Ectodermal cell (in vitro differentiated cells): Measurements from ENCODE around the gene ZDHHC3.
A peak's percentile ranks its signal among the peaks of the same experiment; 100 is the strongest.
"Not testable (repeated sequence)": the region's sequence is repeated elsewhere in the genome, so short reads cannot be mapped to it uniquely, and the experiment has no call there.

Source experiments
- H3K27ac ChIP-seq: 2 replicates; pipeline ENCODE4 v1.7.0; 2013; ENCODE audit warnings: mild to moderate bottlenecking, low read depth, low read length; ENCODE audit not compliant: insufficient read depth, poor library complexity, severe bottlenecking
- H3K27me3 ChIP-seq: 2 replicates; pipeline ENCODE4 v1.7.0; 2013; ENCODE audit warnings: mild to moderate bottlenecking, low read length; ENCODE audit not compliant: insufficient read depth, control insufficient read depth, poor library complexity, severe bottlenecking
- H3K36me3 ChIP-seq: one replicate; pipeline ENCODE4 v1.7.0; 2013; ENCODE audit warnings: low read length; ENCODE audit not compliant: control insufficient read depth, insufficient read depth
- H3K4me1 ChIP-seq: one replicate; pipeline ENCODE4 v1.7.0; 2013; ENCODE audit warnings: low read length; ENCODE audit not compliant: control insufficient read depth, insufficient read depth
- H3K4me3 ChIP-seq: 2 replicates; pipeline ENCODE4 v1.7.0; 2013; ENCODE audit warnings: low read depth, low read length, control low read depth; ENCODE audit not compliant: insufficient read depth
- H3K9me3 ChIP-seq: 2 replicates; pipeline ENCODE4 v1.7.0; 2013; ENCODE audit warnings: mild to moderate bottlenecking, low read length, moderate library complexity; ENCODE audit not compliant: control insufficient read depth
- WGBS, 2 experiments: methylation state at CpG; one replicate each; pipeline ENCODE4 v1.1.7; 2013; ENCODE audit warnings: missing lambda C conversion rate in 2 of 2; 5-methylcytosine and 5-hydroxymethylcytosine counted together

Gene ZDHHC3

DNA sequence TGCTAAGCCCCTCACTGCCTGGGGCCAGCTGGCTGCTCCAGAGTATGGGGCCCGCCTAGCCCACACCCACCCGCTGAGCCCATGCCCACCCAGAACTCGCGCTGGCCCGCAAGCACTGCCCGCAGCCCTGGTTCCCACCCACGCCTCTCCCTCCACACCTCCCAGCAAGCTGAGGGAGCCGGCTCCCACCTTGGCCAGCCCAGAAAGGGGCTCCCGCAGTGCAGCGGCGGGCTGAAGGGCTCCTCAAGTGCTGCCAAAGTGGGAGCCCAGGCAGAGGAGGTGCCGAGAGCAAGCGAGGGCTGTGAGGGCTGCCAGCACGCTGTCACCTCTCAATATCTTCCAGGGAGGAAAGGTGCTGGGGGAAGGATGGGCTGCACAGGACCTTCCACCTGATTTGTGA is 10.4 kb upstream of the ZDHHC3 start:
- WGBS, 2 experiments: 96 to 98% methylated on average over 14 of the region's 14 CpGs
- not testable (repeated sequence) for H3K4me3 ChIP-seq, H3K36me3 ChIP-seq, H3K27ac ChIP-seq, H3K9me3 ChIP-seq, H3K27me3 ChIP-seq, H3K4me1 ChIP-seq

DNA sequence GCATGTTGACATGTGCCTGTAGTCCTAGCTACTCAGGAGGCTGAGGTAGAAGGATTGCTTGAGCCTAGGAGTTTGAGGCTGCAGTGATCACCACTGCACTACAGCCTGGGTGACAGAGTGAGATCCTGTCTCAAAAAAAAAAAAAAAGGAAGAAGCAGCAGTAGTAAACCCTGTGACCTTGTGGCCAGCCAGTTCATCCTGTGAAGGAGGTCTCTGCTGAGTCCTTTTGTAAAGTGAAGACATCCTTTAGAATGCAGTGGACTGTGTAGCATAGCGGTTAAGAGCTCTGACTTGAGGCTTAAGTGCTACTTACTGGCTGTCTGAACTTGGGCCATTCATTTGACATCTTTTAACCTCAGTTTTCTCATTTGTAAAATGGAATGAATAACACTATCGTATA is 8.4 kb upstream of the ZDHHC3 start:
- H3K27me3 ChIP-seq: no peaks in the 10 kb centered on the region
- no peaks in the 10 kb centered on the region for H3K36me3 ChIP-seq
- H3K27ac ChIP-seq: no peak overlapping the region
- 93 to 100% methylated on average over 1 of the region's 2 CpGs for WGBS, 2 experiments
- no peaks in the 10 kb centered on the region for H3K9me3 ChIP-seq
- no peaks in the 10 kb centered on the region for H3K4me1 ChIP-seq
- H3K4me3 ChIP-seq: no peak overlapping the region

DNA sequence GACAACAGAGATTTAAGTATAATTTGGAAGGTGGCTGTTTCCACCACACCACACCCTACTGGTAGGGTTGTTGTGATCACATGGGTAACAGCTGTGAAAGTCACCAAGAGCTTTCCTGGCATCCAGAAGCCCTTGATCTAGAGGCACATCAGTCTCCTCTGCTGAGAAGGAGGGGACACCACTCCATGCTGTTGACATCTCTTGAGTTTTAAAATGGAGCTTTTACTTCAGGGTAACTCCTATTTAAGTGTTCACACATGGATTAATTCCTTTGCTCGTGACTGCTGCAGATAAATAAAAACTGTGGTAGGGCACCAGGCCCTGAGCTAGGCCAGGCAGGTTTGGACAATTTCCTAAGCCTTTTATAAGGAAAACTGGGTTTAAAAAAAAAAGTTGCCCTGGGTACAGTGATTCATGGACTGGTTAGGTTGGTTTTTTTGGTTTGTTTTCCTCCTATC is 7.5 kb upstream of the ZDHHC3 start:
- Histone ChIP-seq H3K36me3 (no peaks in the 10 kb centered on the region), H3K27ac (no peak overlapping the region), H3K27me3 (no peaks in the 10 kb centered on the region), H3K4me3 (no peak overlapping the region), H3K4me1 (peaks cover 5% of the 10 kb centered on the region), H3K9me3 (no peaks in the 10 kb centered on the region)
- 92 to 94% methylated on average over 1 of the region's 1 CpG for WGBS, 2 experiments

DNA sequence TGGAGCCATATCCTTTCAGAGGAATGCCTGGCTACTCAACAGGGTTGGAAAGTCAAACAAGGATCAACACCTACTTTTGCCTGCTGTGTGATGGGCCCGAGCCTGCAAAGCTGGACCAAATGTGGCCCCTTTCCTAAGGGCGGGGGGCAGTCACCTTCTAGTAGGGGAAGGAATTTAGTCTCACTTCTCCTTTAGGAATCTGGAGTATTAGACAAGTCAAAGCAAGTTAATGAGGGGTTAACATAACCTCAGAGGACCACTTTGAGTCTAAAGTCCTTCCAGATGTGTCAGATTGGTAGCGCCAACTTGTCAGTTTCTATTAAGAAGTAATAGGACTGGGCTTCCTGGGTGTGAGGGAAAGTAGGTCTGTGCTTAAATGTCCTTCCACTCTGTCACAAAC is 6.8 kb upstream of the ZDHHC3 start:
- Histone ChIP-seq H3K27me3 (no peaks in the 10 kb centered on the region), H3K36me3 (no peaks in the 10 kb centered on the region), H3K4me1 (peaks cover 8% of the 10 kb centered on the region), H3K4me3 (no peak overlapping the region), H3K9me3 (no peaks in the 10 kb centered on the region), H3K27ac (no peak overlapping the region)
- 90 to 94% methylated on average over 3 of the region's 3 CpGs for WGBS, 2 experiments

DNA sequence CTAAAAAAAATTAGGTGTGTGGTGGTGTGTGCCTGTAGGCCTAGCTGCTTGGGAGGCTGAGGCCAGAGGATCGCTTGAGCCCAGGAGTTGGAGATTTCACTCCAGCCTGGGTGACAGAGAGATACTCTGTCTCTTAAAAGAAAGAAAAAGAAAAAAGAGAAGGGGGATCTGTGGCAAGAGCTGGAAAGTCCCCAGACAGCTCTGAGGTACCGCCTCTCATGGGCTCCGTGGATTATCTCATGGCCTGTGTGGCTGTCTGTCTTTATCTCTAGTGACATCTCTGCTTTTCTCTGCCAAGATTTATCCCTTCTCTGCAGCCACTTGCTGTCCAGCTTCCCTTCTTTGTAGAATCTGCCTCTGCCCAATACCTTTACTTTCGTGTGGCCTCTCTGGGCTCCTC is 5.8 kb upstream of the ZDHHC3 start:
- H3K27me3 ChIP-seq: no peaks in the 10 kb centered on the region
- H3K4me3 ChIP-seq: no peak overlapping the region
- no peak overlapping the region for H3K27ac ChIP-seq
- H3K36me3 ChIP-seq: no peaks in the 10 kb centered on the region
- WGBS, 2 experiments: 89 to 95% methylated on average over 4 of the region's 4 CpGs
- peaks cover 8% of the 10 kb centered on the region for H3K4me1 ChIP-seq
- no peaks in the 10 kb centered on the region for H3K9me3 ChIP-seq

DNA sequence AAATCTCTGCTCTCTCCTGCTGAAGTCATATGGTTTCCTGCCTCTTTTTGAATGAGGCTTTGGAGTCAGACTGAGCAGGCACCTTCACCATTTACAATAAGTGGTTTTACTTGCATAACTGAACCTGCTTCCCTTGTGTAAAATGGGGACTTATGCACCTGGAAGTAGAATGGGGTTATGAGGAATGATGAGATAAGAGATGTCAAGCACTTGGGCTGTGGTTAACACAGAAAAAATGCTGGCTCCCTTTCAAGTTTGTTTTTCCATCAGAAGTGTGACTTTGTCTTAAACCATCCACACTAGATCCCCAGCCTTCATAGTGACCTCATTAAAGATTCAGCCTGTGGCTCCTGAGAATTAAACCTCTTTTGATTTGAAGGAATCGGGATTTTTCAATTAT is 5.2 kb upstream of the ZDHHC3 start:
- Histone ChIP-seq H3K4me1 (peaks cover 8% of the 10 kb centered on the region), H3K9me3 (no peaks in the 10 kb centered on the region), H3K4me3 (no peak overlapping the region), H3K36me3 (no peaks in the 10 kb centered on the region), H3K27ac (no peak overlapping the region), H3K27me3 (no peaks in the 10 kb centered on the region)
- WGBS, 2 experiments: 100% methylated on average over 1 of the region's 1 CpG

DNA sequence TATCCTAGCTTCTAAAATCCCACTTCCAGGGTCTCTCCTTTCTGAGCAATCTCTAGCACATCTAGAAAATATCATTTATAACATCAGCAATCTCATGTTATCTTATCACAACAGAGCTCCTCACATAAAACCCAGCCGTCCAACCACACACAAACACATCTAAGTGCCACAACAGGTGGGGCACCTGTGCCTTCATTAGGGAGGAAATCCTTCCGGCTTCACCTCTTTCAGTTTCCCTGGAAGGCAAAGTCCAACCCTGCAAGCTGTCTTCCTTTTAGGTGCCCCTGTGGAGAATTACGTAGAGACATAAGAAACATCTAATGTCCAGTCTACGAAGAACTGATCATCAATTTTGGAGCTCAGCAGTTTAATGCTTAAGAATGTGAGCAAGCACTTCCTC is 1.6 kb downstream of the ZDHHC3 start:
- peaks cover 8% of the 10 kb centered on the region for H3K4me1 ChIP-seq
- no peaks in the 10 kb centered on the region for H3K36me3 ChIP-seq
- H3K4me3 ChIP-seq: peak overlapping the region; percentile 100
- H3K9me3 ChIP-seq: no peaks in the 10 kb centered on the region
- WGBS, 2 experiments: 93 to 95% methylated on average over 4 of the region's 4 CpGs
- no peaks in the 10 kb centered on the region for H3K27me3 ChIP-seq
- H3K27ac ChIP-seq: no peak overlapping the region

DNA sequence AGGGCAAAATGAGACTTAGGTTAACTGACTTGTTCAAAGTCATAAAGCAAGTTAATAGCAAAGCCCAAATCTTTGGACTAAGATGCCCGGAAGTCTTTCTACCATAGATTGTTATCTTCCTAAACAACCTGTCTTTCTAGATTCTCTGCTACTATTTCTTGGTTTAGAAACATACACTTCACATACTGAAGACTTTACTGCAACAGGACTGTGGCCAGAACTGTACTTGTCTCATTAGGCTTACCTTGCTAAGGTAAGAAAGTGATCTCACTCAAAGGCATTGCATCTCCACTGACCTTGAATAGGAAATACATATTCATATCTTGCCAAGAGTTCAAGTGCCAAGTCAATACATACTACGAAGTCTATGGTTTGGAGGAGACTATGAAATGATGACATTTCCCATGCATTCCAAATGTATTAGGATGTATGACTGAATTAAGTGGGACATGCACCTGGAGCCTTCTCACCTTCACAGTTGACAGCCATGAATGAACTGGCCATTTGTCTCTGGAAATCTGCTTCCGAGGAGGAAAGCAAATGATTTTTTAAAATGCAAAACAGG is 5.0 kb downstream of the ZDHHC3 start:
- WGBS, 2 experiments: 91 to 96% methylated on average over 3 of the region's 3 CpGs
- H3K4me3 ChIP-seq: no peak overlapping the region
- H3K9me3 ChIP-seq: no peaks in the 10 kb centered on the region
- H3K36me3 ChIP-seq: no peaks in the 10 kb centered on the region
- no peaks in the 10 kb centered on the region for H3K27me3 ChIP-seq
- H3K4me1 ChIP-seq: no peaks in the 10 kb centered on the region
- H3K27ac ChIP-seq: no peak overlapping the region

DNA sequence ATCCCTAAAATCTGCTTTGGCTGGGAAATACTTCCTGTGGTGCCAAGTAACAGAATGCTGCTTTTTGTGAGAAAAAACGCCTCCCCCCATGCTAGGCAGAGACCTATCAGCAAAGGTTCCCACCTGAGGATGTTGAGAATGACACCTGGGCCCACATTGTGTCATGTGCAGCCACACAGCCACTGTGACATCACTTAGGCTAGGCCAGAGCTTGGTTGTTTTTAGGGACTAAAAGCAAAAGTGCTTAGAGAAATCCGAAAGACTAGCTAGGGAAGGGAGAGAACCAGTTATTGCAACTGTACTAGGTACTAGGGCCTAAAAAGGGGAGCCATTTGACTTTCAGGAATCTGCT is 6.2 kb downstream of the ZDHHC3 start:
- no peak overlapping the region for H3K4me3 ChIP-seq
- WGBS, 2 experiments: 90 to 94% methylated on average over 2 of the region's 2 CpGs
- no peaks in the 10 kb centered on the region for H3K4me1 ChIP-seq
- H3K27ac ChIP-seq: no peak overlapping the region
- H3K9me3 ChIP-seq: no peaks in the 10 kb centered on the region
- no peaks in the 10 kb centered on the region for H3K36me3 ChIP-seq
- H3K27me3 ChIP-seq: no peaks in the 10 kb centered on the region

DNA sequence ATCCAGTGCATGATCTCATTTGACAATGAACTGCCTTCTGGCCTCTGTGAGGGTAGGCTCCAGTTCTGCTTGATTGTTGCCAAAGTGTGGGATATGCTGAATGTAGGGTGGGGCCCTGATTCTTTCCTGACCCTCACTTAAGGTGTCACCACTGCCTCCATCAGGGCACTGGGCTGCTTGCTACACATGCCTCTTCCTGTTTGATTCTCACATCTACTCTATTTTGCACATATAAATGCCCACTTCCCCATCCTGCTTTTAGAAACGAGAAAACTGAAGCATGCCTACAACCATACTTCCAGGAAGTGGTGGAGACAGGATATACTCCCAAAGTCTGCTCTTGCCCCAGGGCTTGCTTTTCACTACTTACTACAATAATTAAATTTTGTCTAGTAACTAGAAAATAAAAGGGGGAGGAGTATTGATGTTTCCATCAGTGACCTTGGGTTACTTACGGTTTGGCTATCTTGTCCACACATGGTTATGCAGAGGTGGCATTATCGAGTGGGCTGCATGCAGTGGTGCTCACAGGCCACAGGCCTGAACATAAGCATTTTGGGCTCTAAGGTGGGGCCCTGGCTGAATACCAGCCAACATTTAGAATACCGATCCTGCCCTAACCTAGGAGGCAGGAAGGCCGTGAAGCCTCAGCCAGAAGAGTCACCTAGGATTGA is 6.7 kb downstream of the ZDHHC3 start:
- 92 to 97% methylated on average over 5 of the region's 5 CpGs for WGBS, 2 experiments
- H3K27me3 ChIP-seq: no peaks in the 10 kb centered on the region
- no peaks in the 10 kb centered on the region for H3K9me3 ChIP-seq

More for the DNA sequence above, 6.7 kb downstream of the ZDHHC3 start:
- Histone ChIP-seq H3K36me3 (no peaks in the 10 kb centered on the region), H3K4me1 (no peaks in the 10 kb centered on the region), H3K27ac (no peak overlapping the region), H3K4me3 (no peak overlapping the region)
